GM20000 (cell line): Measurements from ENCODE around the gene FN3KRP.

ENCODE experiments used
- DNase-seq: peaks from one replicate; pipeline ENCODE4 v3.0.0; 2012; ENCODE audit warnings: low spot score
- TF ChIP-seq, protein P1 (sequence below): IDR thresholded peaks from 2 replicates; pipeline ENCODE4 v1.5.1; 2012; ENCODE audit warnings: mild to moderate bottlenecking, control low read depth; ENCODE audit errors: extremely low read depth, missing control alignments

Gene FN3KRP

DNA sequence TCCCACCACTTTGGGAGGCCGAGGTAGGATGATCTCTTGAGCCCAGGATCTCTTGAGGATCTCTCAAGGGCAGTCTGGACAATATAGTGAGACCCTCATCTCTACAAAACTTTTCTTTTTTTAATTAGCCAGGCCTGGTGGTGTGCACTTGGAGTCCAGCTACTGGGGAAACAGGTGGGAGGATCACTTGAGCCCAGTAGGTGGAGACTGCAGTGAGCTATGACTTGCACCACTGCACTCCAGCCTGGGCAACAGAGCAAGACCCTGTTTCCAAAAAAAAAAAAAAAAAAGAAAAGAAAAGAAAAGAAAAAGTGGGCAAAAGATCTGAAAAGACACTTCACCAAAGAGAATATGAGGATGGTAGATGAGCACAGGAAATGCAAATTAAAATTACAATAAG is 33.0 kb upstream of the FN3KRP start:
- DNase-seq = no peak

DNA sequence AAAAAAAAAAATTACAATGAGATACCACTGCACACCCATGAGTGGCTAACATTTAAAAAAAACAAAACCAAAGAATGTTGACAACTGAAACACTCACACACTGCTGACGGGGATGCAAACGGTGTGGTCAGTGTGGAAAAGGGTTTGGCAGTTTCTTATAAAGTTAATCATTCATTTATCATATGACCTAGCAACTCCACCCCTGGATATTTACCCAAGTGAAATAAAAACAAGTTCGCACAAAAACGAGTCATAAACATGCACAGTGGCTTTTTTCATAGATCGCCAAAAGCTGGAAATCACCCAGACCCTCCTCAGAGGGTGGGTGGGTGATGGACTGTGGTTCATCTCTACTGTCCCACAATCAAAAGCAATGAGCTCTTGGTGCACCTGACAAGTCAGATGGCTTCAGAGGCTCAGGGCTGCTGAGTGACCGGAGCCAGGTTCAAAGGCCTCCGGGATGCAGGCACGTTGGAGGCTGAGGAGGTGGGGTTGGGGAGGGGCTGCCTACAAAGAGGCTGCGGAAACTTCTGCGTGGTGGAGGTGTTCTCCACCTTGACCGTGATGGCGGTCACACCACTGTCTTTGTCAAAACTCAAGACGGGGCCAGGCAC is 32.2 kb upstream of the FN3KRP start:
- DNase-seq = peak; percentile 71
- TF ChIP-seq, protein P1, sequence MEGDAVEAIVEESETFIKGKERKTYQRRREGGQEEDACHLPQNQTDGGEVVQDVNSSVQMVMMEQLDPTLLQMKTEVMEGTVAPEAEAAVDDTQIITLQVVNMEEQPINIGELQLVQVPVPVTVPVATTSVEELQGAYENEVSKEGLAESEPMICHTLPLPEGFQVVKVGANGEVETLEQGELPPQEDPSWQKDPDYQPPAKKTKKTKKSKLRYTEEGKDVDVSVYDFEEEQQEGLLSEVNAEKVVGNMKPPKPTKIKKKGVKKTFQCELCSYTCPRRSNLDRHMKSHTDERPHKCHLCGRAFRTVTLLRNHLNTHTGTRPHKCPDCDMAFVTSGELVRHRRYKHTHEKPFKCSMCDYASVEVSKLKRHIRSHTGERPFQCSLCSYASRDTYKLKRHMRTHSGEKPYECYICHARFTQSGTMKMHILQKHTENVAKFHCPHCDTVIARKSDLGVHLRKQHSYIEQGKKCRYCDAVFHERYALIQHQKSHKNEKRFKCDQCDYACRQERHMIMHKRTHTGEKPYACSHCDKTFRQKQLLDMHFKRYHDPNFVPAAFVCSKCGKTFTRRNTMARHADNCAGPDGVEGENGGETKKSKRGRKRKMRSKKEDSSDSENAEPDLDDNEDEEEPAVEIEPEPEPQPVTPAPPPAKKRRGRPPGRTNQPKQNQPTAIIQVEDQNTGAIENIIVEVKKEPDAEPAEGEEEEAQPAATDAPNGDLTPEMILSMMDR = no peak

More for the DNA sequence above, 33.0 kb upstream of the FN3KRP start:
- TF ChIP-seq, protein P1 = no peak

DNA sequence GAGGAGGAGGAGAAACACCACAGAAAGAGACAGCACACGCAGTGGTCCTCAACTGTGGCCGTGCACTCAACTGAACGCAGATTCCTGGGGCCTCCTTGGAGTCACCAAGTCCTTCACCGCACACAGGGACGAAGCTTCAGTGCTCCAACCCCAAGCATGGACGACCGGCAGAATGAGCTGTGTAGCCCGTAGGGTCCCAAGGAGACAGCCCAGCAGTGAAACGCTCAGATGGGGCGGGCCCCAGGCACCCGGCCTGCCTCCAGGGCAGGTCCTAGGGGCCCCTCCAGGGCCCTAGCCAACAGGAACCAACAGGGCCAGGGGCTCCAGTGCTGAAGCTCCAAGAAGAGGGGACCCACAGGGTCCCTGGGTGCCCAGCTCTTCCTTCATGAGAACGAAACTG is 31.2 kb upstream of the FN3KRP start:
- no peak for DNase-seq
- TF ChIP-seq, protein P1 = no peak

DNA sequence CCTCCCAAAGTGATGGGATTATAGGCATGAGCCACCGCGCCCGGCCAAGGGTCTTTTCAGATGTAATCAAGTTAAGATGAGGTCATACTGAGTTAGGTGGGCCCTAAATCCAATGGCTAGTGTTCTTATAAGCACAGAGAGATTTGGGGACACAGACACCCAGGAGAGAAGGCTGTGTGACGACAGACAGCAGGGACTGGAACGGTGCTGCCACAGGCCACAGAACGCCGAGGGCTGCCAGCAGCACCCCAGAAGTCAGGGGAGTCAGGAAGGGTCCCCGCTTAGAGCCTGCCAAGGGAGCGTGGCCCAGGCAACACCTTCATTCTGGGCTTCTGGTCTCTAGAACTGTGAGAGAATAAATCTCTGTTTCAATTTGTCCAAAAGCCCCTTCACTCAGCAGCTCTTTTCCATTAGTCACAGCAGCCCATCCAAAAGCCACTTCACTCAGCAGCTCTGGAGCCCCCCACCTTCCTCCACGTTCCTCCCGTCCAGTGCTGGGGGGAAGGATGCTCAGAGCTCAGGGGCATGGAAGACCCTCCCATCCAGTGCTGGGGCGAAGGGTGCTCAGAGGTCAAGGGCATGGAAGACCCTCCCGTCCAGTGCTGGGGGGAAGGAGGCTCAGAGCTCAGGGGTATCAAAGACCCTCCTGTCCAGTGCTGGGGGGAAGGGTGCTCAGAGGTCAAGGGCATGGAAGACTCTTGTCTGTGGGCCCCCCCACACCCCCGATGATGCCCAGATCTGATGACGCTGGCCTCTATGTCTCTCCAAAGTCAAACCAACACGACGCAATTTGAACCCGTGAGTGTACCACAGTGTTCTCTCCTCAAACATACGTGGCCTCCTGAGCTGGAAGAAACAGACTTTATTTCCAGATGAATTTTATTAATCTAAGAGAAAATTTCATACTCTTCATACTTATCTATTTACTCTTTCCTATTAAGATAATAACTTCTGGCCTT is 29.9 kb upstream of the FN3KRP start:
- TF ChIP-seq, protein P1 = no peak
- DNase-seq = no peak

DNA sequence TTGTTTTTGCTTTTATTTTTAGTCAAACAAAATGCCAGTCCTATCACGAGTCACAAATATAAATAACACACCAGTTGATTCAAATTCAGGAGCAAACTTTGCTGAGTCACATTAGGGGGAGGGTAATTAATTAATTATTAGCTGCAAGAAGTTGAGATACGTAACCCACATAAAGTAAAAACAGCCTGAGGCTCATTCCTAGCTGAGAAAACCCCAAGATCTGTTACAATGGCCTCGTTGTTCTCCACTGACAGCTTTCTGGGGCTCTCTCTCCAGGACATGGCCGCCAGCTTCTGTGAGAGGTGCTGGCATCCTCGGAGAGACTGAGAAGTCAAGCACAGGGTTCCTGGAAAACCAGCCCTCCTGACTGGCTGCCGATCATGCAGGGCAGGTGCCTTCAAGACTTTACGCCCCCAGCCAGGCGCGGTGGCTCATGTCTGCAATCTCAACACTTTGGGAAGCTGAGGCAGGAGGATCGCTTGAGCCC is 29.1 kb upstream of the FN3KRP start:
- TF ChIP-seq, protein P1 = no peak
- DNase-seq = no peak

DNA sequence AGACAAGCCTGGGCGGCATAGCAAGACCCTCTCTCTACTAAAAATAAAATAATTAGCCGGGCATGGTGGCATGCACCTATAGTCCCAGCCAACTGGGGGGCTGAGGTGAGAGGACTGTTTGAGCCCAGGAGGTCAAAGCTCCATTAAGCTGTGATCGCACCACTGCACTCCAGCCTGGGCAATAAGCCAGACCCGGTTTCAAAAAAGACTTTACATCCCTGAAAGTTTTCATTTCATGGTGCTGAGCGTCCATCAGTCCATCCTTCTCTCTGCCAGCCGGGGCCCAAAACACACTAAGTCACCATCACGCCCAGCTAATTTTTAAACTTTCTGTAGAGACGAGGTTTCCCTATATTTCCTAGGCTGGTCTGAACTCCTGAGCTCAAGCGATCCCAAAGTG is 28.6 kb upstream of the FN3KRP start:
- TF ChIP-seq, protein P1 = no peak
- no peak for DNase-seq

DNA sequence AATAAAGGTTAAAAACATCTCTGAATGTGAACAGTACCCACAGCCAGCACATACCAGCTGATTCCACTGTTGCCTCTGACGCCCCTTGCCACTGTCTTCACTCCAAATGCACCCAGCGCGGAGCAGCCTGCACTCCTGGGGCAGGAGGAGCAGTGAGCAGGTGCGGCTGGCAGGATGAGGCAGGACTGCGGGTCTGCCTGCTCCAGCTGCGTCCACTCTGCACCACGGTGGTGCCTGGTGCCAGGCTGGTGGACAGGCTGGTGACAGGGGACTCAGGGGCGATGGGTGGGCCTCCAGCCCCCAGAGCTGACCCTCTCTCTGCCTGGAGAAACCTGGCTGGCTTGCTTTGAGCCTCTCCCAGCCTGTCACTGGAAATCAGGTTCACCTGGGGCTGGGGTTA is 27.4 kb upstream of the FN3KRP start:
- no peak for DNase-seq
- TF ChIP-seq, protein P1 = no peak
